A673 (cell line): ENCODE measurements around the gene ECE1. TPM values are rescaled to one million over a fixed set of nuclear protein-coding genes. Genes with fewer than 3 reads are reported as not detected.

Source experiments
- BruUV-seq: library from RNA; stranded (reverse); fragments of 400-500 nt; replicated peaks from 2 replicates; lab custom pipeline; 2021; lab: Mats Ljungman, UMichigan
- CTCF ChIA-PET: fragments of 300-600 bp; sonication (Branson Sonifier 250); formaldehyde crosslinking; loops from one replicate; lab custom pipeline; 2022; ENCODE audit warnings: antibody characterized with exemption; lab: Charles Lee
- POLR2A ChIA-PET: fragments of 300-600 bp; sonication (Branson Sonifier 250); formaldehyde crosslinking; loops from one replicate; lab custom pipeline; 2022; ENCODE audit warnings: antibody characterized with exemption; ENCODE audit not compliant: low non-redundant PET; lab: Charles Lee
- DNase-seq: peaks from one replicate; pipeline ENCODE4 v3.0.0-alpha.2; 2015; ENCODE audit warnings: low spot score
- H3K27ac ChIP-seq: fragments of 200-600 bp; sonication (generic); 2 replicates; pipeline ENCODE4 v1.5.1; 2016; ENCODE audit warnings: mixed run types, low read depth, mild to moderate bottlenecking, mixed read lengths, antibody characterized with exemption, low read length; ENCODE audit not compliant: poor library complexity, severe bottlenecking
- H3K27me3 ChIP-seq: fragments of 200-600 bp; sonication (generic); replicated peaks from 2 replicates; pipeline ENCODE4 v1.6.1; 2017; ENCODE audit warnings: mixed run types, low read depth, mild to moderate bottlenecking, mixed read lengths, antibody characterized with exemption, low read length; ENCODE audit not compliant: insufficient read depth, poor library complexity
- H3K36me3 ChIP-seq: fragments of 200-600 bp; sonication (generic); 2 replicates; pipeline ENCODE4 v1.6.1; 2016; ENCODE audit warnings: mixed run types, mild to moderate bottlenecking, mixed read lengths, antibody characterized with exemption, low read length; ENCODE audit not compliant: insufficient read depth, poor library complexity, severe bottlenecking
- H3K4me1 ChIP-seq: fragments of 200-600 bp; sonication (generic); 2 replicates; pipeline ENCODE4 v1.6.1; 2017; ENCODE audit warnings: mixed run types, mild to moderate bottlenecking, mixed read lengths, antibody characterized with exemption, low read length; ENCODE audit not compliant: insufficient read depth, poor library complexity, severe bottlenecking
- H3K4me3 ChIP-seq: fragments of 200-600 bp; sonication (generic); 2 replicates; pipeline ENCODE4 v1.5.1; 2016; ENCODE audit warnings: low read depth, mixed run types, mild to moderate bottlenecking, mixed read lengths, low read length; ENCODE audit not compliant: poor library complexity, severe bottlenecking
- H3K9me3 ChIP-seq: fragments of 200-600 bp; sonication (generic); 2 replicates; pipeline ENCODE4 v1.6.1; 2016; ENCODE audit warnings: mixed run types, low read depth, mild to moderate bottlenecking, mixed read lengths, antibody characterized with exemption, low read length; ENCODE audit not compliant: poor library complexity, severe bottlenecking
- EZH2 ChIP-seq: fragments of 200-600 bp; sonication (generic); IDR thresholded peaks from 2 replicates; pipeline ENCODE4 v1.6.1; 2017; ENCODE audit warnings: borderline replicate concordance, low read depth, mild to moderate bottlenecking, mixed read lengths, antibody characterized with exemption, low read length; ENCODE audit not compliant: poor library complexity, severe bottlenecking
- intact Hi-C: fragments of 100-400 bp; cut with micrococcal nuclease; formaldehyde crosslinking; loops from one replicate; pipeline ENCODE4 v1.10.0; 2022; ENCODE audit not compliant: unreplicated experiment
- total RNA-seq: library from RNA; stranded (reverse); gene quantifications from 2 replicates; pipeline ENCODE4 v1.2.3, GENCODE V29; 2021
- TF ChIP-seq, protein P1 (sequence below): fragments of 300-800, 200-600 bp; sonication (generic); conservative IDR thresholded peaks from 2 replicates; pipeline ENCODE4 v1.5.1; 2017; ENCODE audit warnings: low read depth, mild to moderate bottlenecking, antibody characterized with exemption, low read length, moderate library complexity, mixed read lengths

The ECE1 gene
- total RNA-seq, 1 experiment from 2014 or later: 31.5 TPM

DNA sequence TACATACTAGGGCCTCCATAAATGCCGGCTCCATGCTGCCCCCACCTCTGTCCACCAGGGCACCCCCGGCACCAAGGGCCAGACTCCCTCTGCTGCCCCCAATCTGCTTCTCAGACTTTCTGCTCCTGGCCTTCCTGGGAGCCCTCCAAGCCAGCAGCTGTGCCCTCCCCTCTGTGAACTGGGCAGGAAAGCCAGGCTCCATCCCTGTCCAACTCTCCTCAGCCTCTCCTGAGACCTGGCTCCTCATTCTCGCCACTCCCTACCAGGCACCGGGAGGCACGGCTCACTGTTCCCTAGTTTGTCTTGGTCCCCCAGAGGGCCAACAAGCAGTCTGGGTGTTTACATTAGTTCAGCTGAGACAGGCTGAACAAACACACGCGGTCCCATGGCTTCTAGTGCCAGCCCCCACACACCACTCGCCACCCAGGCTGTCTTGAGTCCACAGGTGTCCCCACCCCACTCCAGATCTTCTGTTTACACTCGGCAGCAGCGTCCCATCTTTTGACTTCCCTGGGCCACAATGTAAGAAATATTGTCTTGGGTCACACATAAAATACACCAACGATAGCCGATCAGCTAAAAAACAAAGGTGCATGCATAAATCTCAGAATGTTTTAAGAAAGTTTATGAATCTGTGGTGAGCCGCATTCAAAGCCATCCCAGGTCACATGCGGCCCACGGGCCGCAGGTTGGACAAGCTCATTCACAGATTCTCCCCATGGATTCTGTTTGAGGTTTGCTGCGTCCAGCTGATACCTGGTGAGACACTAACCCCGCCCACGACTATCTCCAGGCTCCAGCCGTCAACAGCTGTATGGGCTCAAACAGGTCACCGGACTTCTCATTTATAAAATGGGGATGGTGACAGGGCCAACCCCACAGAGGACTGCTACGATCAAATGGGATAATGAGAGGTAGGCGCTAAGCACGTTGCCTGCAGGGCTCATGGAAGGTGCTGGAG, 29.5 kb upstream of the ECE1 start:
- peaks cover 41% of the 10 kb centered on the region for H3K4me1 ChIP-seq
- no peak for TF ChIP-seq EZH2
- no peak overlapping the region for H3K4me3 ChIP-seq
- H3K9me3 ChIP-seq: no peaks in the 10 kb centered on the region
- no peaks in the 10 kb centered on the region for H3K27me3 ChIP-seq
- no TSS peak for BruUV-seq
- no peaks in the 10 kb centered on the region for H3K36me3 ChIP-seq
- CTCF ChIA-PET: no interaction called here
- POLR2A ChIA-PET: no interaction called here
- peak overlapping the region; percentile 54 for H3K27ac ChIP-seq
- intact Hi-C loops: no loop called here
- DNase-seq: no peak

DNA sequence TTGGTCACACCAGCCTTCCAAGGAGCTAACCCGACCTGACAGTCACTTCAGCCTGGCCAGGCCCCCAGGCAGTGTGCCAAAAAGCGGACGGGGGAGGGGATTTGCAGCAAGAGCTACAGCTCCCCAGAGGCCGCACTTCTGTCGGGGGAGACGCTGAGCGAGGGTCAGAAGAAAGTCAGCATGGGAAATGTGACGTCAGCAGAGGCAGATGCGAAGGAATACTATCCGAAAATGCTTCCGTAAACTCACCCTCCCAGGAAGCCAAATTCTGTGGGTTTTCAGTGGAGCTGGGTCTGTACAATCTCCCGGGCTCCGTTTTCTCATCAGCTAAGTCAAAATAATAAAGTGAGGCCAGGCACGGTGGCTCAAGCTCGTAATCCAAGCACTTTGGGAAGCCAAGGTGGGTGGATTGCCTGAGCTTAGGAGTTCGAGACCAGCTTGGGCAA, 28.5 kb upstream of the ECE1 start:
- BruUV-seq: no TSS peak
- H3K27ac ChIP-seq: peak overlapping the region; percentile 54
- H3K4me1 ChIP-seq: peaks cover 40% of the 10 kb centered on the region
- no peaks in the 10 kb centered on the region for H3K36me3 ChIP-seq
- no peak overlapping the region for H3K4me3 ChIP-seq
- DNase-seq: peak; percentile 56
- CTCF ChIA-PET: no interaction called here
- no peaks in the 10 kb centered on the region for H3K9me3 ChIP-seq
- H3K27me3 ChIP-seq: no peaks in the 10 kb centered on the region
- POLR2A ChIA-PET: interaction anchor here (0.6 kb wide), 1 partner anchor 523 kb away, joined by 4 read pairs; no protein-coding TSS in a partner anchor
- intact Hi-C loops: no loop called here
- TF ChIP-seq, protein P1, sequence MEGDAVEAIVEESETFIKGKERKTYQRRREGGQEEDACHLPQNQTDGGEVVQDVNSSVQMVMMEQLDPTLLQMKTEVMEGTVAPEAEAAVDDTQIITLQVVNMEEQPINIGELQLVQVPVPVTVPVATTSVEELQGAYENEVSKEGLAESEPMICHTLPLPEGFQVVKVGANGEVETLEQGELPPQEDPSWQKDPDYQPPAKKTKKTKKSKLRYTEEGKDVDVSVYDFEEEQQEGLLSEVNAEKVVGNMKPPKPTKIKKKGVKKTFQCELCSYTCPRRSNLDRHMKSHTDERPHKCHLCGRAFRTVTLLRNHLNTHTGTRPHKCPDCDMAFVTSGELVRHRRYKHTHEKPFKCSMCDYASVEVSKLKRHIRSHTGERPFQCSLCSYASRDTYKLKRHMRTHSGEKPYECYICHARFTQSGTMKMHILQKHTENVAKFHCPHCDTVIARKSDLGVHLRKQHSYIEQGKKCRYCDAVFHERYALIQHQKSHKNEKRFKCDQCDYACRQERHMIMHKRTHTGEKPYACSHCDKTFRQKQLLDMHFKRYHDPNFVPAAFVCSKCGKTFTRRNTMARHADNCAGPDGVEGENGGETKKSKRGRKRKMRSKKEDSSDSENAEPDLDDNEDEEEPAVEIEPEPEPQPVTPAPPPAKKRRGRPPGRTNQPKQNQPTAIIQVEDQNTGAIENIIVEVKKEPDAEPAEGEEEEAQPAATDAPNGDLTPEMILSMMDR: no peak
- no peak for TF ChIP-seq EZH2

DNA sequence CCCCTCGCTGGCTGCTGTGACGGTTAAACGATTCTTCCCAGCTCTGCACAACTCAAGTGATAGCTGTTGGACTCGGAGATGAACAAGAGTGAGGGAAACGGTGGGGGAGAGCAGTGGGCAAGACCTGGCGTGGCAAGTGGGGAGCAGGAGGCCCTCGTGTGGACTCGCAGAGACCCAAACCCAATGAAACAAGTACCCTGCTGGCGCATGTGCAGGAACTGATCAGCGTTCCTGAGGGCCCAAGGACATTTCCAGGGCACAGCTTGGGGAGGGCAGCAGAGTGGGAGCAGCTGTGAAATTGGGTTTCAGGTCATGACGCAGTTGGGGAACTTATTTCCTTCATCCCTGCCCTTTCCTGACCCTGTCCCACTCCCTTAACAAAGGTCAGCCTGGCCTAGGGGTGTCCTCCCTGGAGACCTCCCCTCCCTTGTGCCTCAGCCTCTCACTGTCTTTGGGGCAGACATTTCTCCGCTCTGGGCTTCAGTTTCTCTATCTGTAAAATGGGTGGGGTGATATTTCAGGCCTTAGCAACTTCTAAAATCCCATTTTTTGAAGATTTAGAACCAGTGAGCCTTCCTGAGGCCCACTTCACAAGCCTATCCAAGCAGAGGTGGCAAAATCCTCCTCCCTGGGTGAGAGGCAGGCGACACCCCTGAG, 27.9 kb upstream of the ECE1 start:
- ChIA-PET POLR2A (interaction anchor here (0.6 kb wide), 1 partner anchor 523 kb away, joined by 4 read pairs; no protein-coding TSS in a partner anchor), CTCF (no interaction called here)
- peak overlapping the region; percentile 54 for H3K27ac ChIP-seq

More for the DNA sequence above, 27.9 kb upstream of the ECE1 start:
- Histone ChIP-seq H3K9me3 (no peaks in the 10 kb centered on the region), H3K4me1 (peaks cover 37% of the 10 kb centered on the region), H3K4me3 (no peak overlapping the region), H3K27me3 (no peaks in the 10 kb centered on the region), H3K36me3 (no peaks in the 10 kb centered on the region)
- intact Hi-C loops: no loop called here
- TF ChIP-seq, protein P1: no peak
- TF ChIP-seq EZH2: no peak
- no peak for DNase-seq
- BruUV-seq: no TSS peak
